HepG2 (cell line): ENCODE data around the gene GPR31. TPM values are rescaled to one million over a fixed set of nuclear protein-coding genes. Genes with fewer than 3 reads are reported as not detected.

Experiments used
- ATM ChIP-seq: fragments of 450-650 bp; IDR thresholded peaks from 2 replicates; pipeline ENCODE4 v1.7.1; 2017; ENCODE audit warnings: mild to moderate bottlenecking, borderline replicate concordance
- FIP1L1 ChIP-seq: fragments of 200-400 bp; formaldehyde crosslinking; IDR thresholded peaks from 2 replicates; pipeline ENCODE4 v1.6.1; 2018; ENCODE audit warnings: low read depth, mild to moderate bottlenecking, low read length, moderate library complexity, borderline replicate concordance; ENCODE audit not compliant: insufficient read depth
- FOSL2 ChIP-seq: sonication (generic); formaldehyde crosslinking; IDR thresholded peaks from 2 replicates; pipeline ENCODE4 v1.4.0; 2020; ENCODE audit warnings: missing genetic modification reagents
- KDM2A ChIP-seq: sonication (generic); formaldehyde crosslinking; IDR thresholded peaks from 2 replicates; pipeline ENCODE4 v1.4.0; 2020; ENCODE audit warnings: low read depth, missing genetic modification reagents, borderline replicate concordance
- MAZ ChIP-seq, 2 experiments: sonication (generic) in 1 of 2; formaldehyde crosslinking in 1 of 2; IDR thresholded peaks; 2 replicates each; pipeline versions ENCODE4 v1.5.0 to v1.6.1; 2012 to 2020; ENCODE audit warnings: low read depth in 2 of 2, mild to moderate bottlenecking in 2 of 2, borderline replicate concordance in 1 of 2, improper control_type of control experiment in 1 of 2, low read length in 1 of 2, missing genetic modification reagents in 1 of 2, moderate library complexity in 1 of 2
- MBD4 ChIP-seq: IDR thresholded peaks from 2 replicates; pipeline ENCODE4 v1.6.1; 2012; ENCODE audit warnings: low read length, inconsistent platforms, borderline replicate concordance
- MTA1 ChIP-seq: sonication (generic); formaldehyde crosslinking; IDR thresholded peaks from 2 replicates; pipeline ENCODE4 v1.4.0; 2020; ENCODE audit warnings: missing genetic modification reagents, mild to moderate bottlenecking, borderline replicate concordance
- NFYC ChIP-seq: IDR thresholded peaks from 2 replicates; pipeline ENCODE4 v1.6.1; 2016; ENCODE audit warnings: missing genetic modification reagents, missing compliant biosample characterization
- NR2F2 ChIP-seq: IDR thresholded peaks from 2 replicates; pipeline ENCODE4 v1.6.1; 2012; ENCODE audit warnings: low read depth, inconsistent platforms, borderline replicate concordance
- NRL ChIP-seq: sonication (generic); formaldehyde crosslinking; IDR thresholded peaks from 2 replicates; pipeline ENCODE4 v1.5.0; 2020; ENCODE audit warnings: missing genetic modification reagents, mild to moderate bottlenecking, moderate library complexity, borderline replicate concordance
- PHB2 ChIP-seq: fragments of 450-650 bp; IDR thresholded peaks from 2 replicates; pipeline ENCODE4 v1.6.1; 2018; ENCODE audit not compliant: partially characterized antibody
- PHF21A ChIP-seq: sonication (generic); formaldehyde crosslinking; IDR thresholded peaks from 2 replicates; pipeline ENCODE4 v1.5.0; 2020; ENCODE audit warnings: mild to moderate bottlenecking, missing genetic modification reagents
- RARA ChIP-seq: IDR thresholded peaks from 2 replicates; pipeline ENCODE4 v1.6.1; 2016; ENCODE audit warnings: missing genetic modification reagents, missing compliant biosample characterization
- TIGD3 ChIP-seq: sonication (generic); formaldehyde crosslinking; IDR thresholded peaks from 2 replicates; pipeline ENCODE4 v1.5.1; 2020; ENCODE audit warnings: mild to moderate bottlenecking, missing genetic modification reagents, borderline replicate concordance
- YEATS4 ChIP-seq: sonication (generic); formaldehyde crosslinking; IDR thresholded peaks from 2 replicates; pipeline ENCODE4 v1.4.0; 2020; ENCODE audit warnings: missing genetic modification reagents, borderline replicate concordance
- ZBED4 ChIP-seq: sonication (generic); formaldehyde crosslinking; IDR thresholded peaks from 2 replicates; pipeline ENCODE4 v1.4.0; 2020; ENCODE audit warnings: missing genetic modification reagents, borderline replicate concordance
- ZNF12 ChIP-seq: sonication (generic); formaldehyde crosslinking; IDR thresholded peaks from 2 replicates; pipeline ENCODE4 v1.5.0; 2020; ENCODE audit warnings: missing genetic modification reagents
- ZNF766 ChIP-seq: sonication (generic); formaldehyde crosslinking; IDR thresholded peaks from 2 replicates; pipeline ENCODE4 v1.5.0; 2020; ENCODE audit warnings: missing genetic modification reagents, borderline replicate concordance
- ZNF800 ChIP-seq: sonication (generic); formaldehyde crosslinking; IDR thresholded peaks from 2 replicates; pipeline ENCODE4 v1.4.0; 2020; ENCODE audit warnings: missing genetic modification reagents
- ZSCAN22 ChIP-seq: sonication (generic); formaldehyde crosslinking; IDR thresholded peaks from 2 replicates; pipeline ENCODE4 v1.4.0; 2020; ENCODE audit warnings: mild to moderate bottlenecking, missing genetic modification reagents
- polyA plus RNA-seq, 8 experiments: library from polyadenylated mRNA; depleted of rRNA in 3 of 8; stranded (reverse) in 7 of 8; unstranded in 1 of 8; fragments of >200 nt; fragmentation: Illumina TruSeq in 4 of 8; extraction: Trizol in 4 of 8; gene quantifications; 2 replicates each; pipeline versions ENCODE4 v1.2.1 to v1.2.3, GENCODE V29; 2011 to 2016; ENCODE audit warnings: low read depth in 4 of 8, missing spikeins in 1 of 8, mixed read lengths in 1 of 8; ENCODE audit not compliant: insufficient read depth in 1 of 8
- total RNA-seq, 5 experiments: library from RNA; depleted of rRNA; stranded (reverse); fragments of >200 nt; fragmentation: Illumina TruSeq; extraction: Trizol; gene quantifications; 2 replicates each; pipeline ENCODE4 v1.2.3, GENCODE V29; 2016; ENCODE audit warnings: low read depth in 1 of 5
- TF ChIP-seq, protein P1 (sequence below): IDR thresholded peaks from 2 replicates; pipeline ENCODE4 v1.6.1; 2016; ENCODE audit warnings: missing genetic modification reagents, missing compliant biosample characterization

Gene GPR31
- total and polyA plus RNA-seq, 2 of the 13 experiments (the other 11 are each of a cell fraction or from before 2014, with no cell fraction given), result not detected

GRCh38 chr6:167140589-167141474 lies 16.9 kb downstream of the GPR31 start (continued):
- TF ChIP-seq, protein P1, sequence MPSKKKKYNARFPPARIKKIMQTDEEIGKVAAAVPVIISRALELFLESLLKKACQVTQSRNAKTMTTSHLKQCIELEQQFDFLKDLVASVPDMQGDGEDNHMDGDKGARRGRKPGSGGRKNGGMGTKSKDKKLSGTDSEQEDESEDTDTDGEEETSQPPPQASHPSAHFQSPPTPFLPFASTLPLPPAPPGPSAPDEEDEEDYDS (CRISPR knock-in tag), result no peak; the same call in 1 of the 2 replicates
- TF ChIP-seq PHB2 (no peak), ZBED4 (CRISPR knock-in tag) (no peak), ZNF12 (CRISPR knock-in tag) (0 out of 2 replicates have a peak, but pooled peaks have one; percentile 48), ATM (no peak), NR2F2 (peak; percentile 48; the same call in 1 of the 2 replicates), TIGD3 (no peak), NFYC (CRISPR knock-in tag) (no peak), ZNF800 (CRISPR knock-in tag) (peak; percentile 84), MBD4 (no peak), FOSL2 (CRISPR knock-in tag) (peak; percentile 95), MTA1 (CRISPR knock-in tag) (peak; percentile 88; the same call in 1 of the 2 replicates), KDM2A (CRISPR knock-in tag) (peak; percentile 63), NRL (CRISPR knock-in tag) (no peak), MAZ (IDR thresholded peaks at IDR 0.05; ENCODE audit: borderline replicate concordance, low read depth, low read length) (peak; percentile 48; the same call in 1 of the 2 replicates), MAZ (CRISPR knock-in tag; IDR thresholded peaks at IDR 0.05; ENCODE audit: low read depth) (no peak), FIP1L1 (no peak), ZNF766 (0 out of 2 replicates have a peak, but pooled peaks have one; percentile 35), PHF21A (CRISPR knock-in tag) (peak; percentile 58; the same call in 1 of the 2 replicates), RARA (peak; percentile 66), ZSCAN22 (CRISPR knock-in tag) (no peak), YEATS4 (CRISPR knock-in tag) (peak; percentile 34; the same call in 1 of the 2 replicates)
